C4-2B (cell line): ENCODE data around the gene THOP1.
A peak's percentile ranks its signal among the peaks of the same experiment; 100 is the strongest.

ENCODE experiments used
- H3K27ac ChIP-seq: fragments of 450-650 bp; 2 replicates; pipeline ENCODE4 v1.5.1; 2017
- CTCF ChIP-seq: fragments of 450-650 bp; conservative IDR thresholded peaks from 2 replicates; pipeline ENCODE4 v1.5.1; 2017; ENCODE audit warnings: mild to moderate bottlenecking
- ZFX ChIP-seq: fragments of 450-650 bp; IDR thresholded peaks from 2 replicates; pipeline ENCODE4 v1.6.1; 2017

Gene THOP1

DNA sequence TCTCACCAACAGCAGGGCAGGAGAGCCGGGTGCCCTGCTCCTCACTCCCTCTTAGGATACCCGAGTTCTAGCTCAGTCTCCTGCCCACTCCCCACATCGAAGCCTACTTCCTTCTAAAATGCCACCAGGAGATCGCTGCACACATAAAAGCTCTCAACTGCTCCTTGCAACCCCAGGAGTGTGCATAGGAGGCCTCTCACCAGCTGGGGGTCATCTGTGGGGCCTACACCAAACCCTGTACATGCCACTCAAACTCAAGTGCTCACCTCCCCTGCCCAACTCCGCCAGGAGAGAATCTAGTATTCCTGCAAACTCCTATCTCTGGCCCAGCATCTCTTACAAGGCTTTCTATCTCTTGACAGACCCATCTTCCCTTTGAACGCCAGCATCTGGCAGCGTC, 5.0 kb upstream of the THOP1 start:
- TF ChIP-seq ZFX (no peak), CTCF (no peak)
- H3K27ac ChIP-seq, result no peak overlapping the region

GRCh38 chr19:2782329-2782935, 2.9 kb upstream of the THOP1 start:
- TF ChIP-seq ZFX, result no peak
- TF ChIP-seq CTCF, result no peak
- H3K27ac ChIP-seq, result peak overlapping the region; percentile 97

GRCh38 chr19:2782936-2783780, 2.1 kb upstream of the THOP1 start, which contains the start of gene SGTA:
TSS of gene SGTA (minus strand) at chr19:2783273. CDS start at chr19:2769068, 14,205 bp downstream.
- TF ChIP-seq ZFX (no peak), CTCF (no peak)
- H3K27ac ChIP-seq, result peak within 1 kb of the TSS; percentile 97

- TF ChIP-seq ZFX (no peak), CTCF (no peak)
- H3K27ac ChIP-seq, result peak overlapping the region; percentile 97
These were observed 1.5 kb upstream of the THOP1 start for GRCh38 chr19:2783781-2784145.

- no peak for TF ChIP-seq CTCF
- no peak for TF ChIP-seq ZFX
- no peak overlapping the region; the same call in 1 of the 2 replicates for H3K27ac ChIP-seq
These were observed 1.8 kb downstream of the THOP1 start for GRCh38 chr19:2787115-2787514.

- TF ChIP-seq CTCF, result no peak
- TF ChIP-seq ZFX, result no peak
- no peak overlapping the region for H3K27ac ChIP-seq
These were observed 2.9 kb downstream of the THOP1 start for GRCh38 chr19:2788237-2788636.

- TF ChIP-seq CTCF (no peak), ZFX (no peak)
- H3K27ac ChIP-seq, result no peak overlapping the region
These were observed 4.9 kb downstream of the THOP1 start for GRCh38 chr19:2790194-2790556.
